ENCODE results near the gene GMNC.
"Not testable (repeated sequence)": the region's sequence is repeated elsewhere in the genome, so short reads cannot be mapped to it uniquely, and the experiment has no call there.

The GMNC gene

DNA sequence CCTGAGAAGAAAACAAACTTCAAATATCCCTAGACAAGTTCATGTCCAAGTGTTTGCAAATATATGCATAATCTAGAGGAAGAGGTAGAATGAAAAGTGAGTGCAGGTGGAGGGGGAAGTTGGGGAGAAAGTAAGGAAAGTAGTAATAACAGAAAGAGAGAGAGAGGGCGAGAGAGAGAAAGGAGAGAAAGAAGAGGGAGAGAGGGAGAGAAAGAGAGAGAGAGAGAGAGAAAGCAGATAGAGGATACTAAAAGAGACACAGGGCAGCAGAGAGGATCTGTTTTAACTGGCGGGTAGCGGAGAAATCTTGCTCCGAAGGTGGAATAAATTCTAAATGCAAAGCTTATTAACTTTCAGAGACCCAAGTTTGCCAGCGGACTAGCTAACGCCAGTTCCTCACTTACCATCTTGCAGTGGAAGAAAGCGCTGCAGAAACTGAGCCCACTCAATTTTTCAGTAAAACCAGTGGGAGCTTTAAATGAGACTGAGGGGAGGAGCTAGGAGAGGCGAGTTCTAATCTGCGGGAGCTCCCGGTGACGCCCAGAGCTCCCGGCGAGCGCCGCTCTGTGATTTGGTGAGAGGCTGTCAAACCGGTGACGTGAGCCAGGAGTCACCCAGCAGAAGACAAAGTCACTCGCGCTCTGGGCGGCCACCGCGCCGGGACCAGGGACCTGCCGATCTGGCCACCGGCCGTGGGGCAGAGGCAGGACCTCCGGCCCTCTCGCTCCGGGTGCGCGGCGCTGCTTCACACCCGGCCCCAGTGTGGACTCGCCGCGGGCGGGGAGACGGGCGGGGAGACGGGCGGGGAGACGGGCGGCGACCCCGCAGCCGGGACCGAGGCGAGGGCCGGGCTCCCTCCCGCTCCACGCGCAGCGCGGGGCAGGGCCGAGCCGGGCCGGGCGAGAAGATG is at the start of gene GMNC:
Gene GMNC, minus strand, starts transcription at position 486 of the 910 bp plus-strand sequence. Its CDS starts 79 bp downstream, at position 407.
- DNase-seq (ENCODE audit: low spot score in 2 of 2) = peak; percentile 57 to 82
- Histone ChIP-seq H3K36me3 (replicated peaks) (no peaks in the 10 kb centered on the region), H3K4me3 (peak within 1 kb of the TSS; percentile 32), H3K27me3 (ENCODE audit: low read depth) (peaks cover 16% of the 10 kb centered on the region), H3K4me1 (no peaks in the 10 kb centered on the region), H3K9me3 (no peaks in the 10 kb centered on the region)
- in situ Hi-C loops (cut with MboI; ENCODE audit: low sequenced_read_pairs) = no loop called here

DNA sequence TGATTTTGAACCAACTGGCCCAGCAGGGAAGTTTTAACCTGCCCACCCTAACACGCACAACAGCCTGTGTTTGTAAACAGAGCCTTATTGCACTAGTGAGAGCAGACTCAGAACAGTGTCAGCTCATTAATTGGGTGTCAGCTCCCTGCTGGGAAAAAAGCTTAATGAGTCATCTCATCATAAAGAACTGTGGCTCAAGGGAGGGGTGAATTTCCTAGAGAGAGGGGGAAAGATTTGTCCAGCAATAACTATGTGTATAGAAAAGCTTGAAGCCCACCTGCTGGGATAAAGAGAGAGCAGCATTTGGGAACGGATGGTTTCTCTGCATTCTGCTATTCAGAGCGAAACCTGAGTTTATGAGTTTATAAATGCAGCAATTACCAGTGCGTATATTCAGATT is 48.9 kb upstream of the GMNC start:
- DNase-seq (ENCODE audit: low spot score in 2 of 2) = no peak
- in situ Hi-C loops (cut with MboI; ENCODE audit: low sequenced_read_pairs) = no loop called here
- Histone ChIP-seq H3K4me1 (no peaks in the 10 kb centered on the region), H3K27me3 (ENCODE audit: low read depth) (peaks cover 3% of the 10 kb centered on the region; the same call in 1 of the 2 replicates), H3K36me3 (replicated peaks) (no peaks in the 10 kb centered on the region), H3K4me3 (no peak overlapping the region), H3K9me3 (no peaks in the 10 kb centered on the region)

GRCh38 chr3:190909908-190910307 is 47.4 kb upstream of the GMNC start:
- in situ Hi-C loops (cut with MboI; ENCODE audit: low sequenced_read_pairs) = no loop called here

DNA sequence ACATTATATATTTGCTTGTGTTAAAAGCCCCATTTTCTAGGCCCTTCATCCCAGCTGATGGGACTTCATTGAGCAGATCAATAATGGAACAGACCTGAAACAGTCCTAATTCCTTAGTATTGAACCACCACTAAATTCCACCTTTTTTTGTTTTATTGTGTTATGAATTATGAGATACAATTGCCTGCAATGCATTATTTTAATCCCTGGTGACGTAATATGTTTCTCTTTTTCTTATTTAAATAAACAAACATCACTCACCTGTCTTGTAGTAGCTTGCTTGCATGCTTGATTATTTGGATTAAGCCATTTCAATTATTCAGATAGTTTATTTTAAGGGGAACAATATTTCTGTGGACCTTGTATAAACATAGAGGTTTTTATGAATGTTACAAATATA is 40.7 kb upstream of the GMNC start:
- Histone ChIP-seq H3K4me1 (no peaks in the 10 kb centered on the region), H3K36me3 (replicated peaks) (no peaks in the 10 kb centered on the region), H3K9me3 (no peaks in the 10 kb centered on the region), H3K27me3 (ENCODE audit: low read depth) (no peaks in the 10 kb centered on the region), H3K4me3 (no peak overlapping the region)
- in situ Hi-C loops (cut with MboI; ENCODE audit: low sequenced_read_pairs) = no loop called here
- no peak for DNase-seq (ENCODE audit: low spot score in 2 of 2)

More at GRCh38 chr3:190909908-190910307, 47.4 kb upstream of the GMNC start:
- peaks cover 3% of the 10 kb centered on the region; the same call in 1 of the 2 replicates for H3K27me3 ChIP-seq (ENCODE audit: low read depth)
- H3K36me3 ChIP-seq (replicated peaks) = no peaks in the 10 kb centered on the region
- DNase-seq (ENCODE audit: low spot score in 2 of 2) = no peak
- no peaks in the 10 kb centered on the region for H3K4me1 ChIP-seq
- no peak overlapping the region for H3K4me3 ChIP-seq
- H3K9me3 ChIP-seq = no peaks in the 10 kb centered on the region

DNA sequence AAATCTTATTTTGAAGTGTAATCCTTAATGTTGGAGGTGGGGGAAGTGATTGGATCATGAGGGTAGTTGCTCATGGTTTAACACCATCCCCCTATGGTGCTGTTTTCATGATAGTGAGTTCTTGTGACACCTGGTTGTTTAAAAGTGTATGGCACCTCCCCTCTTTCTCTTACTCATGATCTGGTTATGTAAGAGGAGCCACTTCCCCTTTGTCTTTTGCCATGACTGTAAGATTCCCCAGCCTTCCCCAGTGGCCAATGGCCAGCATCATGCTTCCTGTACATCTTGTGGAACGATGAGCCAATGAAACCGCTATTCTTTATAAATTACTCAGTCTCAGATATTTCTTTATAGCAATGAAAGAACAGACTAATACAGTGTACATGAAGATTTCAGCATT is 39.8 kb upstream of the GMNC start:
- no peak for DNase-seq (ENCODE audit: low spot score in 2 of 2)
- H3K4me1 ChIP-seq = no peaks in the 10 kb centered on the region
- no peak overlapping the region for H3K4me3 ChIP-seq
- in situ Hi-C loops (cut with MboI; ENCODE audit: low sequenced_read_pairs) = no loop called here
- no peaks in the 10 kb centered on the region for H3K9me3 ChIP-seq
- no peaks in the 10 kb centered on the region for H3K36me3 ChIP-seq (replicated peaks)
- H3K27me3 ChIP-seq (ENCODE audit: low read depth) = no peaks in the 10 kb centered on the region

GRCh38 chr3:190892395-190892902 is 30.0 kb upstream of the GMNC start:
- Histone ChIP-seq H3K4me3 (no peak overlapping the region), H3K36me3 (replicated peaks) (no peaks in the 10 kb centered on the region), H3K4me1 (no peaks in the 10 kb centered on the region), H3K9me3 (no peaks in the 10 kb centered on the region), H3K27me3 (ENCODE audit: low read depth) (no peaks in the 10 kb centered on the region)
- no peak for DNase-seq (ENCODE audit: low spot score in 2 of 2)
- in situ Hi-C loops (cut with MboI; ENCODE audit: low sequenced_read_pairs) = no loop called here

DNA sequence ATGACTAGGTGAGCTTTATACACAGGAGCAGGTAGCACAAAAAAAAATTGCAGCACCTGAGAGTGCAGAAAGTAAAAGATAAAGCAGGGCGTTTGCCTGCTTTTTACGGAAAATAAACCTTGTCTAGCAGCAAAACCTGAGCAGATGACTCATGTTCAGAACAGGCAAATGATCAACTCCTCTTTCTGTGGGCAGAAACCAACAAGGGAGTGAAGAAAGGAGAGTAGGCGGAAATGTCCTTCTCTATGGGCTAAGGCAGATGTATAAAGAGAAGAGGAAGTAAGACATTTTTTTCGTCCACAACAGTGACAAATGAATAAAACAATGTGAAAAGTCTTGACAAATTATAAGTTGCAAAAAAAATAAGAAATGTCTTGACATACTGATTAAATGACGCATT is 24.5 kb upstream of the GMNC start:
- in situ Hi-C loops (cut with MboI; ENCODE audit: low sequenced_read_pairs) = no loop called here
- H3K4me1 ChIP-seq = no peaks in the 10 kb centered on the region
- no peak overlapping the region for H3K4me3 ChIP-seq
- DNase-seq (ENCODE audit: low spot score in 2 of 2) = no peak
- H3K36me3 ChIP-seq (replicated peaks) = no peaks in the 10 kb centered on the region
- no peaks in the 10 kb centered on the region for H3K9me3 ChIP-seq
- H3K27me3 ChIP-seq (ENCODE audit: low read depth) = no peaks in the 10 kb centered on the region

GRCh38 chr3:190883973-190884832 is 21.7 kb upstream of the GMNC start:
- H3K4me1 ChIP-seq = no peaks in the 10 kb centered on the region
- H3K9me3 ChIP-seq = no peaks in the 10 kb centered on the region
- in situ Hi-C loops (cut with MboI; ENCODE audit: low sequenced_read_pairs) = no loop called here
- no peaks in the 10 kb centered on the region for H3K36me3 ChIP-seq (replicated peaks)
- no peaks in the 10 kb centered on the region; the same call in 1 of the 2 replicates for H3K27me3 ChIP-seq (ENCODE audit: low read depth)
- H3K4me3 ChIP-seq = no peak overlapping the region
- peak; percentile 47 to 68 for DNase-seq (ENCODE audit: low spot score in 2 of 2)

- in situ Hi-C loops (cut with MboI; ENCODE audit: low sequenced_read_pairs) = no loop called here
- H3K4me1 ChIP-seq = no peaks in the 10 kb centered on the region
- H3K4me3 ChIP-seq = no peak overlapping the region
- H3K27me3 ChIP-seq (ENCODE audit: low read depth) = no peaks in the 10 kb centered on the region; the same call in 1 of the 2 replicates
- H3K9me3 ChIP-seq = no peaks in the 10 kb centered on the region
- H3K36me3 ChIP-seq (replicated peaks) = no peaks in the 10 kb centered on the region
- DNase-seq (ENCODE audit: low spot score in 2 of 2) = no peak
Measured at GRCh38 chr3:190883141-190883540, 20.6 kb upstream of the GMNC start.

DNA sequence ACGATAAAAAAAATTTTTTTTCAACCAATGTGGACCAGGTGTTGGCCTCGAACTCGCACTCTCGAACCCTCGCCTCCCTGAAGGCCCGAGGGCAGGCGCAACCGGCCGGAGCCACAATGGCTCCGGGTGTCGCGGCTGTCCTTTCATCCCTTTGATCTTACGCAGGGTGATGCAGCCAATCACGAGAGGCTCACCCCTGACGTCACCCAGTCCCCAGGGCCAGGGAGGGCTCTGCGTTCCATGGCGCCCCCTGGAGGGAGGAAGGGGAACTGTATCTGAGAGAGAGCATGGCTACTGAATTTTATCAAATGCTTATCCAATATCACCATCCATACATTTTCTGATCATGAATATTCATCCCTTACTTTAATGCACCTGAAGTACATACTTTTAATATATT is 15.4 kb upstream of the GMNC start:
- in situ Hi-C loops (cut with MboI; ENCODE audit: low sequenced_read_pairs) = no loop called here
- no peaks in the 10 kb centered on the region; the same call in 1 of the 2 replicates for H3K27me3 ChIP-seq (ENCODE audit: low read depth)
- H3K9me3 ChIP-seq = no peaks in the 10 kb centered on the region
- H3K36me3 ChIP-seq (replicated peaks) = no peaks in the 10 kb centered on the region
- H3K4me3 ChIP-seq = no peak overlapping the region
- H3K4me1 ChIP-seq = no peaks in the 10 kb centered on the region
- DNase-seq (ENCODE audit: low spot score in 2 of 2) = peak in 1 of 2 experiments; percentile 43

- H3K9me3 ChIP-seq; H3K4me1 ChIP-seq; H3K27me3 ChIP-seq (ENCODE audit: low read depth); H3K4me3 ChIP-seq; H3K36me3 ChIP-seq (replicated peaks); DNase-seq (ENCODE audit: low spot score in 2 of 2); in situ Hi-C loops (cut with MboI; ENCODE audit: low sequenced_read_pairs): not testable (repeated sequence)
Measured at GRCh38 chr3:190876433-190876832, 13.9 kb upstream of the GMNC start.

DNA sequence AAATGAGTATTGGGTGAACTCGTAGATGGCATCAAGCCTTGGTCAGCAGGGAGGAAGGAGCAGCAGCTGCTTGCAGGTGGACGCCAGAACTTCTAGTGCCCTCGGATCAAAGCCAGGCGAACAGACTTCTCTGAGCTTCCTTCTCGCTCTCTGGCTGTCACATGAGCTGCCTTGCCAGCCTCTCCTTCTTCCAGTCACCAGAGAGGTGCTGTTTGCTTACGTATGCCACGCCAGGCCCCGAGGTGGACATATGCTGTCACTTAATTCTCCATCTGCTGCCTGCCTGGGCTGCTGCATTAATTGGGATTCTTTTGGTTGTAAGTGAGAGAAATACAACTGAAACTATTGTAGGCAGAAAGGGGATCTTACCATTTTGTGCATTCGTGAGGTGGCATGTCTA is 12.6 kb upstream of the GMNC start:
- DNase-seq (ENCODE audit: low spot score in 2 of 2); H3K4me3 ChIP-seq; H3K9me3 ChIP-seq; H3K36me3 ChIP-seq (replicated peaks); in situ Hi-C loops (cut with MboI; ENCODE audit: low sequenced_read_pairs); H3K27me3 ChIP-seq (ENCODE audit: low read depth); H3K4me1 ChIP-seq: not testable (repeated sequence)

DNA sequence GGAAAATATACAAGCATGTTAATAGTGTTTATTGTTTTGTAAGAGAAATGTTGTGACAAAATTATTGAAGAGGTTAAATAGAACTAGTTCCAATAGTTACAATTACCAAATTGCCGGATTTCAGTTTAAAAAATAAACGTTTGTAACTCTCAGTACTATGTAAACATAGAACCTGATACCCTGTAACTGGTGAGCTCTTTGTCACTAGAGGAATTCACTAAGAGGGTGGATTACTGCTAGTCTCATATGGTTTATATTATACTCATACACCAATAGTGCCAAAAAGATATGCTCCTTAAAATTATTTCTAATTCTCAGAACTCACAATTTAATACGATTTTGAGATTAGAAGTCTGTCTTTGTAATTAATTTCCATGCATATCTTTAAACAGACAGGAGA is 7.6 kb upstream of the GMNC start:
- H3K4me1 ChIP-seq = no peaks in the 10 kb centered on the region
- in situ Hi-C loops (cut with MboI; ENCODE audit: low sequenced_read_pairs) = no loop called here
- no peaks in the 10 kb centered on the region; the same call in 1 of the 2 replicates for H3K27me3 ChIP-seq (ENCODE audit: low read depth)
- DNase-seq (ENCODE audit: low spot score in 2 of 2) = no peak
- no peaks in the 10 kb centered on the region for H3K9me3 ChIP-seq
- no peaks in the 10 kb centered on the region for H3K36me3 ChIP-seq (replicated peaks)
- H3K4me3 ChIP-seq = no peak overlapping the region

DNA sequence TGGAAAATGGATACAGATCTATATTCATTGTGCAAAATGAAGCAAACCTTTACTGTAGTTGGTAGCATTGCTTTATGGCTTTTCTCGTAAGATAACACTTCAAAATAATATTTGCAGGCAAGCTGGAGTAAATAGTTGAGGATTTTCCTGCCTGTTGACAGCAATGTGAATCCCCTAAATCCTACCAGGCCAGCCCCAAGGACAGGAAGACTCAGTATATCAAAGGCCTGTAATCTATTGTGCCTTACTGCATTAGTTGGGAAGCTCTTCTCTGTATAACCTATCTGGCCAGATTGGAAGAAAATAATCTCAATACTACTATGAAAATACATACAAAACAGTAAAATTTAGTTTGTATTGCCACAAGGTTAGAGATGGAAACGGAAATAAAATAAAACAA is 4.6 kb upstream of the GMNC start:
- in situ Hi-C loops (cut with MboI; ENCODE audit: low sequenced_read_pairs) = no loop called here
- no peak for DNase-seq (ENCODE audit: low spot score in 2 of 2)
- no peaks in the 10 kb centered on the region for H3K9me3 ChIP-seq

More for the DNA sequence above, 4.6 kb upstream of the GMNC start:
- H3K4me1 ChIP-seq = no peaks in the 10 kb centered on the region
- no peaks in the 10 kb centered on the region for H3K36me3 ChIP-seq (replicated peaks)
- peaks cover 4% of the 10 kb centered on the region for H3K27me3 ChIP-seq (ENCODE audit: low read depth)
- no peak overlapping the region for H3K4me3 ChIP-seq
